HG03175 (cell line): ENCODE measurements around the gene PUM2.
"Not testable (repeated sequence)": the region's sequence is repeated elsewhere in the genome, so short reads cannot be mapped to it uniquely, and the experiment has no call there.

Source experiments
- ATAC-seq: cut with Tn5 transposase; IDR thresholded peaks from one replicate; pipeline ENCODE4 v1.9.1; 2021; ENCODE audit warnings: mild to moderate bottlenecking, moderate library complexity; ENCODE audit not compliant: unreplicated experiment

PUM2 gene

GRCh38 chr2:20300656-20301055 is 50.0 kb downstream of the PUM2 start:
- ATAC-seq: no peak

GRCh38 chr2:20299113-20299512 is 51.5 kb downstream of the PUM2 start:
- no peak for ATAC-seq

GRCh38 chr2:20294231-20294630 is 56.4 kb downstream of the PUM2 start:
- no peak for ATAC-seq

GRCh38 chr2:20292984-20293383 is 57.7 kb downstream of the PUM2 start:
- ATAC-seq: no peak

GRCh38 chr2:20291846-20292408 is 58.7 kb downstream of the PUM2 start:
- ATAC-seq: no peak

- no peak for ATAC-seq
Measured at GRCh38 chr2:20291106-20291564, 59.5 kb downstream of the PUM2 start.

GRCh38 chr2:20288642-20289340 is 61.9 kb downstream of the PUM2 start:
- no peak for ATAC-seq

GRCh38 chr2:20282916-20283592 is 67.6 kb downstream of the PUM2 start:
- ATAC-seq: no peak

GRCh38 chr2:20281876-20282275 is 68.8 kb downstream of the PUM2 start:
- ATAC-seq: no peak

GRCh38 chr2:20273042-20273441 is 77.6 kb downstream of the PUM2 start:
- ATAC-seq: no peak

- not testable (repeated sequence) for ATAC-seq
Measured at GRCh38 chr2:20268317-20268716, 82.3 kb downstream of the PUM2 start.

GRCh38 chr2:20267529-20267928 is 83.1 kb downstream of the PUM2 start:
- no peak for ATAC-seq

- ATAC-seq: no peak
Measured at GRCh38 chr2:20264629-20265028, 86.0 kb downstream of the PUM2 start.

GRCh38 chr2:20257411-20257810 is 93.2 kb downstream of the PUM2 start:
- ATAC-seq: no peak

GRCh38 chr2:20254731-20255130 is 95.9 kb downstream of the PUM2 start:
- no peak for ATAC-seq

- no peak for ATAC-seq
Measured at GRCh38 chr2:20250436-20250835, 100.2 kb downstream of the PUM2 start.

- ATAC-seq: no peak
Measured at GRCh38 chr2:20249170-20249569, 101.5 kb downstream of the PUM2 start.

GRCh38 chr2:20247084-20247483 is 103.6 kb downstream of the PUM2 start:
- no peak for ATAC-seq

- ATAC-seq: not testable (repeated sequence)
Measured at GRCh38 chr2:20243637-20244036, 107.0 kb downstream of the PUM2 start.

- no peak for ATAC-seq
Measured at GRCh38 chr2:20242727-20243377, 107.8 kb downstream of the PUM2 start.

GRCh38 chr2:20241973-20242726 is 108.5 kb downstream of the PUM2 start:
- no peak for ATAC-seq
